Fibroblast of lung (primary cell): Measurements from ENCODE around the gene EXTL2. TPM values are rescaled to one million over a fixed set of nuclear protein-coding genes. Genes with fewer than 3 reads are reported as not detected.

Source experiments
- DNase-seq, 2 donors: peaks; one replicate each; pipeline versions ENCODE4 v3.0.0 to v3.0.0-alpha.2; 2010; ENCODE audit warnings: low read depth in 2 of 2
- H2AFZ ChIP-seq: 2 replicates; pipeline ENCODE4 v1.5.1; 2012; ENCODE audit warnings: low read length, control low read depth, inconsistent platforms
- H3K27ac ChIP-seq: 2 replicates; pipeline ENCODE4 v1.5.1; 2011; ENCODE audit warnings: low read length, control low read depth; ENCODE audit not compliant: insufficient read depth
- H3K27me3 ChIP-seq: 2 replicates; pipeline ENCODE4 v1.5.1; 2011; ENCODE audit warnings: mild to moderate bottlenecking, low read length; ENCODE audit not compliant: control insufficient read depth, insufficient read depth
- H3K36me3 ChIP-seq: 2 replicates; pipeline ENCODE4 v1.5.1; 2011; ENCODE audit warnings: low read length; ENCODE audit not compliant: control insufficient read depth, insufficient read depth
- H3K4me1 ChIP-seq: 2 replicates; pipeline ENCODE4 v1.5.1; 2011; ENCODE audit warnings: low read length; ENCODE audit not compliant: control insufficient read depth, insufficient read depth; ENCODE audit errors: extremely low read depth
- H3K4me2 ChIP-seq: 2 replicates; pipeline ENCODE4 v1.5.1; 2011; ENCODE audit warnings: low read length, control low read depth; ENCODE audit not compliant: insufficient read depth; ENCODE audit errors: extremely low read depth
- H3K4me3 ChIP-seq, 4 experiments: fragments of 200-600 bp in 1 of 4; sonication (generic) in 1 of 4; replicated peaks in 1 of 4; 2 replicates each; pipeline ENCODE4 v1.5.1; 2011 to 2016; ENCODE audit warnings: low read length in 4 of 4, low read depth in 3 of 4, mild to moderate bottlenecking in 3 of 4, control low read depth in 2 of 4, inconsistent platforms in 1 of 4, mixed read lengths in 1 of 4; ENCODE audit not compliant: insufficient read depth in 1 of 4; ENCODE audit errors: control extremely low read depth in 1 of 4
- H3K79me2 ChIP-seq: 2 replicates; pipeline ENCODE4 v1.5.1; 2012; ENCODE audit warnings: mild to moderate bottlenecking, low read length, inconsistent platforms; ENCODE audit not compliant: control insufficient read depth, insufficient read depth
- H3K9ac ChIP-seq: 2 replicates; pipeline ENCODE4 v1.5.1; 2011; ENCODE audit warnings: mild to moderate bottlenecking, low read length, control low read depth; ENCODE audit not compliant: insufficient read depth
- H3K9me3 ChIP-seq: 2 replicates; pipeline ENCODE4 v1.5.1; 2012; ENCODE audit warnings: low read depth, low read length; ENCODE audit not compliant: control insufficient read depth, insufficient read depth
- H4K20me1 ChIP-seq: 2 replicates; pipeline ENCODE4 v1.5.1; 2011; ENCODE audit warnings: low read length; ENCODE audit not compliant: control insufficient read depth, insufficient read depth; ENCODE audit errors: extremely low read depth
- CTCF ChIP-seq, 2 donors: IDR thresholded peaks in 1 of 2; conservative IDR thresholded peaks in 1 of 2; 1 replicate in 1 of 2; 2 replicates in 1 of 2; pipeline ENCODE4 v1.5.1; 2011 to 2012; ENCODE audit warnings: low read length in 2 of 2, control low read depth in 1 of 2, inconsistent platforms in 1 of 2, low read depth in 1 of 2, mild to moderate bottlenecking in 1 of 2
- EZH2 ChIP-seq: IDR thresholded peaks from 2 replicates; pipeline ENCODE4 v1.5.1; 2012; ENCODE audit warnings: low read length, control low read depth, mild to moderate bottlenecking; ENCODE audit errors: missing control alignments
- polyA plus RNA-seq, 2 donors: library from polyadenylated mRNA; depleted of rRNA in 1 of 2; stranded (reverse) in 1 of 2; unstranded in 1 of 2; fragments of >200 nt; gene quantifications; 2 replicates each; pipeline ENCODE4 v1.2.1, GENCODE V29; 2011 to 2012; ENCODE audit warnings: missing spikeins in 1 of 2
- total RNA-seq: library from RNA; depleted of rRNA; stranded (reverse); fragments of >200 nt; gene quantifications from 2 replicates; pipeline ENCODE4 v1.2.1, GENCODE V29; 2014

EXTL2 gene
- total and polyA plus RNA-seq, 2 donors (not counting 1 experiment from before 2014, with no cell fraction given) = 22.1 to 43.7 TPM

GRCh38 chr1:100942304-100943046 lies 47.8 kb upstream of the EXTL2 start:
- no peaks in the 10 kb centered on the region for H4K20me1 ChIP-seq
- no peak for TF ChIP-seq EZH2
- TF ChIP-seq CTCF (conservative IDR thresholded peaks at IDR 0.05 in 1 of 2, IDR thresholded peaks at IDR 0.05 in 1 of 2; ENCODE audit: low read depth in 1 of 2, low read length in 2 of 2) = no peak
- no peak overlapping the region for H3K27ac ChIP-seq
- H3K9ac ChIP-seq = no peak overlapping the region
- H3K9me3 ChIP-seq = no peaks in the 10 kb centered on the region
- H2AFZ ChIP-seq = no peak overlapping the region
- H3K27me3 ChIP-seq = no peaks in the 10 kb centered on the region
- H3K79me2 ChIP-seq = no peaks in the 10 kb centered on the region
- no peak overlapping the region for H3K4me2 ChIP-seq
- no peak for DNase-seq
- no peaks in the 10 kb centered on the region for H3K4me1 ChIP-seq
- H3K36me3 ChIP-seq = no peaks in the 10 kb centered on the region
- no peak overlapping the region for H3K4me3 ChIP-seq

GRCh38 chr1:100941580-100942216 lies 47.1 kb upstream of the EXTL2 start:
- H3K4me3 ChIP-seq = no peak overlapping the region
- H3K9me3 ChIP-seq = no peaks in the 10 kb centered on the region
- H3K27ac ChIP-seq = no peak overlapping the region
- no peaks in the 10 kb centered on the region for H3K79me2 ChIP-seq
- H4K20me1 ChIP-seq = no peaks in the 10 kb centered on the region
- H3K27me3 ChIP-seq = no peaks in the 10 kb centered on the region
- no peak overlapping the region for H3K9ac ChIP-seq
- H3K4me2 ChIP-seq = no peak overlapping the region
- no peak for DNase-seq
- no peaks in the 10 kb centered on the region for H3K4me1 ChIP-seq
- TF ChIP-seq EZH2 = no peak
- TF ChIP-seq CTCF (conservative IDR thresholded peaks at IDR 0.05 in 1 of 2, IDR thresholded peaks at IDR 0.05 in 1 of 2; ENCODE audit: low read depth in 1 of 2, low read length in 2 of 2) = no peak
- H2AFZ ChIP-seq = no peak overlapping the region
- no peaks in the 10 kb centered on the region for H3K36me3 ChIP-seq

GRCh38 chr1:100941098-100941527 lies 46.5 kb upstream of the EXTL2 start:
- no peak for TF ChIP-seq CTCF (conservative IDR thresholded peaks at IDR 0.05 in 1 of 2, IDR thresholded peaks at IDR 0.05 in 1 of 2; ENCODE audit: low read depth in 1 of 2, low read length in 2 of 2)
- no peak for TF ChIP-seq EZH2

More at GRCh38 chr1:100941098-100941527, 46.5 kb upstream of the EXTL2 start:
- Histone ChIP-seq H3K27me3 (no peaks in the 10 kb centered on the region), H3K9ac (no peak overlapping the region), H3K79me2 (no peaks in the 10 kb centered on the region), H3K36me3 (no peaks in the 10 kb centered on the region), H3K4me2 (no peak overlapping the region), H4K20me1 (no peaks in the 10 kb centered on the region), H2AFZ (no peak overlapping the region), H3K4me1 (no peaks in the 10 kb centered on the region), H3K9me3 (no peaks in the 10 kb centered on the region), H3K27ac (no peak overlapping the region), H3K4me3 (no peak overlapping the region)
- DNase-seq = no peak
